ENCODE results near the gene IFT25. TPM values are rescaled to one million over a fixed set of nuclear protein-coding genes. Genes with fewer than 3 reads are reported as not detected.
"Not testable (repeated sequence)": the region's sequence is repeated elsewhere in the genome, so short reads cannot be mapped to it uniquely, and the experiment has no call there.

The IFT25 gene
- total RNA-seq, 1 experiment from 2014 or later: 31.5 TPM

- DNase-seq: no peak
- no peaks in the 10 kb centered on the region for H3K9me3 ChIP-seq
- no peak overlapping the region for H3K4me3 ChIP-seq
- peaks cover 20% of the 10 kb centered on the region for H3K36me3 ChIP-seq
- no peaks in the 10 kb centered on the region for H3K27me3 ChIP-seq
Observed at GRCh38 chr1:53878492-53879105, 66.9 kb downstream of the IFT25 start.

GRCh38 chr1:53875150-53875549 is 70.3 kb downstream of the IFT25 start:
- not testable (repeated sequence) for H3K27me3 ChIP-seq, H3K9me3 ChIP-seq, DNase-seq, H3K4me3 ChIP-seq
- H3K36me3 ChIP-seq: peaks cover 12% of the 10 kb centered on the region

GRCh38 chr1:53871773-53872484 is 73.6 kb downstream of the IFT25 start:
- Histone ChIP-seq H3K4me3 (no peak overlapping the region), H3K27me3 (no peaks in the 10 kb centered on the region), H3K9me3 (no peaks in the 10 kb centered on the region), H3K36me3 (no peaks in the 10 kb centered on the region; the same call in 1 of the 2 replicates)
- DNase-seq: no peak

Other genes starting within 250 kb of the IFT25 start
- gene GLIS1, start 206.5 kb downstream of the IFT25 start, total RNA-seq (2014; rRNA removed; shearing (Covaris generic); ENCODE audit: low replicate concordance): 1.4 TPM in 1 of 2 replicates, not detected in the other
- gene NDC1, start 107.4 kb downstream of the IFT25 start, total RNA-seq (2014; rRNA removed; shearing (Covaris generic); ENCODE audit: low replicate concordance): 79.8 and 83.6 TPM in 2 replicates
- 15.2 and 20.3 TPM in 2 replicates for gene YIPF1, start 55.9 kb downstream of the IFT25 start, total RNA-seq (2014; rRNA removed; shearing (Covaris generic); ENCODE audit: low replicate concordance)
- gene DIO1, start 51.5 kb downstream of the IFT25 start, total RNA-seq (2014; rRNA removed; shearing (Covaris generic); ENCODE audit: low replicate concordance): not detected in 2 replicates
- gene LRRC42, start 651 bp upstream of the IFT25 start, total RNA-seq (2014; rRNA removed; shearing (Covaris generic); ENCODE audit: low replicate concordance): 78.4 and 79.6 TPM in 2 replicates
- gene LDLRAD1, start 72.5 kb upstream of the IFT25 start, total RNA-seq (2014; rRNA removed; shearing (Covaris generic); ENCODE audit: low replicate concordance): not detected in 2 replicates
- gene TMEM59, start 107.5 kb upstream of the IFT25 start, total RNA-seq (2014; rRNA removed; shearing (Covaris generic); ENCODE audit: low replicate concordance): 198 and 209 TPM in 2 replicates
- gene TCEANC2, start 107.9 kb upstream of the IFT25 start, total RNA-seq (2014; rRNA removed; shearing (Covaris generic); ENCODE audit: low replicate concordance): 3.0 and 3.7 TPM in 2 replicates
- gene CDCP2, start 207.3 kb upstream of the IFT25 start, total RNA-seq (2014; rRNA removed; shearing (Covaris generic); ENCODE audit: low replicate concordance): not detected in 2 replicates